ENCODE measurements around the gene EMC7.

GRCh38 chr15:34059946-34060345 is 41.7 kb downstream of the EMC7 start:
- TF ChIP-seq CTCF (conservative IDR thresholded peaks at IDR 0.05; ENCODE audit: low read depth, low read length) (no peak), FOS (IDR thresholded peaks at IDR 0.05; ENCODE audit: low read depth, low read length) (no peak), POLR2A (IDR thresholded peaks at IDR 0.05; ENCODE audit: low read depth, low read length) (no peak), CEBPB (IDR thresholded peaks at IDR 0.05; ENCODE audit: low read depth, low read length) (no peak), RAD21 (IDR thresholded peaks at IDR 0.05; ENCODE audit: low read length) (no peak)
